SK-N-SH treated with all-trans-retinoic acid at 6 μM for 48 hours (cell line): ENCODE measurements around the gene ABCC9.

Experiments
- ATAC-seq: fragments of 200-7000 bp; cut with Tn5 transposase; 3 replicates; pipeline ENCODE4 v1.9.1; 2020; ENCODE audit warnings: mild to moderate bottlenecking, moderate library complexity
- ARNTL ChIP-seq: fragments of 450-650 bp; formaldehyde crosslinking; IDR thresholded peaks from 2 replicates; pipeline ENCODE4 v1.5.0; 2020; ENCODE audit warnings: low read depth, mild to moderate bottlenecking, moderate library complexity, borderline replicate concordance
- BACH2 ChIP-seq: fragments of 250-450 bp; sonication (Bioruptor Pico); IDR thresholded peaks from 2 replicates; pipeline ENCODE4 v1.9.0; 2021; ENCODE audit warnings: mild to moderate bottlenecking, borderline replicate concordance
- CREB5 ChIP-seq: fragments of 250-450 bp; sonication (Bioruptor Pico); IDR thresholded peaks from 2 replicates; pipeline ENCODE4 v1.5.1; 2020; ENCODE audit warnings: low read depth, mild to moderate bottlenecking, moderate library complexity
- CSDC2 ChIP-seq: fragments of 250-450 bp; sonication (Bioruptor Pico); IDR thresholded peaks from 2 replicates; pipeline ENCODE4 v1.5.0; 2020; ENCODE audit warnings: mild to moderate bottlenecking, moderate library complexity
- CSRNP3 ChIP-seq: fragments of 250-450 bp; sonication (Bioruptor Pico); IDR thresholded peaks from 2 replicates; pipeline ENCODE4 v1.5.1; 2021; ENCODE audit warnings: mild to moderate bottlenecking, moderate library complexity
- ESRRG ChIP-seq: fragments of 250-450 bp; sonication (Bioruptor Pico); IDR thresholded peaks from 2 replicates; pipeline ENCODE4 v1.6.1; 2021; ENCODE audit warnings: mild to moderate bottlenecking
- GLIS3 ChIP-seq: fragments of 250-450 bp; sonication (Bioruptor Pico); IDR thresholded peaks from 2 replicates; pipeline ENCODE4 v1.5.0; 2020; ENCODE audit warnings: mild to moderate bottlenecking, moderate library complexity
- ISL1 ChIP-seq: fragments of 250-450 bp; sonication (Bioruptor Pico); IDR thresholded peaks from 2 replicates; pipeline ENCODE4 v2.1.2; 2022; ENCODE audit warnings: mild to moderate bottlenecking, moderate library complexity
- PATZ1 ChIP-seq: fragments of 250-450 bp; sonication (Bioruptor Pico); IDR thresholded peaks from 2 replicates; pipeline ENCODE4 v1.8.0; 2020; ENCODE audit warnings: mild to moderate bottlenecking, moderate library complexity, borderline replicate concordance
- POU6F1 ChIP-seq: fragments of 250-450 bp; sonication (Bioruptor Pico); IDR thresholded peaks from 2 replicates; pipeline ENCODE4 v1.8.0; 2021; ENCODE audit warnings: low read depth, mild to moderate bottlenecking, moderate library complexity, borderline replicate concordance
- PPARA ChIP-seq: fragments of 250-450 bp; sonication (Bioruptor Pico); IDR thresholded peaks from 2 replicates; pipeline ENCODE4 v1.5.0; 2020; ENCODE audit warnings: mild to moderate bottlenecking, borderline replicate concordance
- RARB ChIP-seq: fragments of 250-450 bp; sonication (Bioruptor Pico); IDR thresholded peaks from 2 replicates; pipeline ENCODE4 v1.8.0; 2021; ENCODE audit warnings: mild to moderate bottlenecking, moderate library complexity
- SNAI2 ChIP-seq: fragments of 250-450 bp; sonication (Bioruptor Pico); IDR thresholded peaks from 2 replicates; pipeline ENCODE4 v1.5.0; 2020; ENCODE audit warnings: mild to moderate bottlenecking, moderate library complexity
- TCF4 ChIP-seq: fragments of 250-450 bp; sonication (Bioruptor Pico); IDR thresholded peaks from 2 replicates; pipeline ENCODE4 v1.8.0; 2021; ENCODE audit warnings: mild to moderate bottlenecking, moderate library complexity, borderline replicate concordance
- TOX ChIP-seq: fragments of 250-450 bp; sonication (Bioruptor Pico); IDR thresholded peaks from 2 replicates; pipeline ENCODE4 v1.8.0; 2021; ENCODE audit warnings: mild to moderate bottlenecking, moderate library complexity, borderline replicate concordance
- TSHZ2 ChIP-seq: fragments of 250-450 bp; sonication (Bioruptor Pico); IDR thresholded peaks from 2 replicates; pipeline ENCODE4 v1.5.0; 2020; ENCODE audit warnings: mild to moderate bottlenecking, moderate library complexity
- ZC3H10 ChIP-seq: fragments of 250-450 bp; sonication (Bioruptor Pico); IDR thresholded peaks from 2 replicates; pipeline ENCODE4 v1.5.1; 2021; ENCODE audit warnings: mild to moderate bottlenecking, moderate library complexity
- ZFP30 ChIP-seq: fragments of 450-650 bp; formaldehyde crosslinking; IDR thresholded peaks from 2 replicates; pipeline ENCODE4 v1.5.0; 2022; ENCODE audit warnings: mild to moderate bottlenecking, moderate library complexity
- ZNF565 ChIP-seq: fragments of 450-650 bp; formaldehyde crosslinking; conservative IDR thresholded peaks from 2 replicates; pipeline ENCODE4 v1.5.0; 2020; ENCODE audit warnings: low read depth, mild to moderate bottlenecking, moderate library complexity
- ZNF70 ChIP-seq: fragments of 450-650 bp; formaldehyde crosslinking; IDR thresholded peaks from 2 replicates; pipeline ENCODE4 v1.5.0; 2020; ENCODE audit warnings: mild to moderate bottlenecking, moderate library complexity
- ZNF8 ChIP-seq: fragments of 450-650 bp; formaldehyde crosslinking; IDR thresholded peaks from 2 replicates; pipeline ENCODE4 v1.5.0; 2020; ENCODE audit warnings: mild to moderate bottlenecking, moderate library complexity

Gene ABCC9

GRCh38 chr12:21763531-21763930 is 177.7 kb downstream of the ABCC9 start (continued):
- TF ChIP-seq ZNF565 (CRISPR knock-in tag) (no peak), SNAI2 (CRISPR knock-in tag) (no peak), ZFP30 (CRISPR knock-in tag) (no peak), ZNF70 (CRISPR knock-in tag) (no peak), GLIS3 (CRISPR knock-in tag) (no peak), PATZ1 (CRISPR knock-in tag) (no peak)

GRCh38 chr12:21759737-21760136 is 181.5 kb downstream of the ABCC9 start:
- TF ChIP-seq ZNF565 (CRISPR knock-in tag) (no peak), ARNTL (no peak), ZFP30 (CRISPR knock-in tag) (no peak), ZC3H10 (CRISPR knock-in tag) (no peak), TSHZ2 (no peak), ZNF8 (CRISPR knock-in tag) (no peak), TOX (CRISPR knock-in tag) (no peak), ISL1 (CRISPR knock-in tag) (no peak), CSRNP3 (CRISPR knock-in tag) (no peak), CREB5 (CRISPR knock-in tag) (no peak), POU6F1 (CRISPR knock-in tag) (no peak), RARB (CRISPR knock-in tag) (no peak), BACH2 (CRISPR knock-in tag) (no peak)
- ATAC-seq = no peak

- ATAC-seq = no peak
- no peak for TF ChIP-seq ESRRG (CRISPR knock-in tag)
- no peak for TF ChIP-seq ZNF70 (CRISPR knock-in tag)
- no peak for TF ChIP-seq PATZ1 (CRISPR knock-in tag)
- TF ChIP-seq GLIS3 (CRISPR knock-in tag) = no peak
- no peak for TF ChIP-seq TCF4 (CRISPR knock-in tag)
- TF ChIP-seq BACH2 (CRISPR knock-in tag) = no peak
- TF ChIP-seq ARNTL = no peak
- no peak for TF ChIP-seq ZC3H10 (CRISPR knock-in tag)
- no peak for TF ChIP-seq TSHZ2
- no peak for TF ChIP-seq CSDC2 (CRISPR knock-in tag)
- TF ChIP-seq RARB (CRISPR knock-in tag) = no peak
- TF ChIP-seq CSRNP3 (CRISPR knock-in tag) = no peak
- no peak for TF ChIP-seq TOX (CRISPR knock-in tag)
- TF ChIP-seq PPARA (CRISPR knock-in tag) = no peak
- no peak for TF ChIP-seq SNAI2 (CRISPR knock-in tag)
Measured at GRCh38 chr12:21757735-21758134, 183.5 kb downstream of the ABCC9 start.
